SU-DHL-6 (cell line): Measurements from ENCODE around the gene BRAP.

ENCODE experiments used
- H2AFZ ChIP-seq: fragments of 200-600 bp; sonication (generic); 2 replicates; pipeline ENCODE4 v1.6.1; 2014; ENCODE audit warnings: low read depth, mild to moderate bottlenecking, moderate library complexity, mixed read lengths, antibody characterized with exemption, low read length; ENCODE audit not compliant: severe bottlenecking
- H3F3A ChIP-seq: fragments of 200-600 bp; shearing (Covaris generic); 2 replicates; pipeline ENCODE4 v1.6.0; 2016; ENCODE audit warnings: antibody characterized with exemption, mild to moderate bottlenecking; ENCODE audit not compliant: insufficient read depth
- H3K27ac ChIP-seq: fragments of 200-600 bp; sonication (generic); 2 replicates; pipeline ENCODE4 v1.5.1; 2016; ENCODE audit warnings: low read depth, mild to moderate bottlenecking, low read length, moderate library complexity, mixed read lengths
- H3K27me3 ChIP-seq: fragments of 200-600 bp; sonication (generic), shearing (Covaris generic); 2 replicates; pipeline ENCODE4 v1.6.0; 2014; ENCODE audit warnings: mild to moderate bottlenecking, low read length
- H3K36me3 ChIP-seq: fragments of 200-600 bp; sonication (generic); 2 replicates; pipeline ENCODE4 v1.6.1; 2014; ENCODE audit warnings: mild to moderate bottlenecking, low read length, mixed read lengths
- H3K4me2 ChIP-seq: fragments of 300-600, 200-600 bp; shearing (Covaris generic), sonication (generic); 2 replicates; pipeline ENCODE4 v1.6.0; 2014; ENCODE audit warnings: low read length, low read depth, mild to moderate bottlenecking; ENCODE audit not compliant: poor library complexity, severe bottlenecking
- H3K4me3 ChIP-seq: fragments of 200-600 bp; sonication (generic); 2 replicates; pipeline ENCODE4 v1.5.1; 2014; ENCODE audit warnings: antibody characterized with exemption, low read length, mild to moderate bottlenecking, mixed read lengths; ENCODE audit not compliant: insufficient read depth, poor library complexity, severe bottlenecking
- H3K79me2 ChIP-seq: fragments of 200-600 bp; sonication (generic); 2 replicates; pipeline ENCODE4 v1.6.1; 2014; ENCODE audit warnings: mild to moderate bottlenecking, low read length, moderate library complexity; ENCODE audit not compliant: insufficient read depth
- H3K9ac ChIP-seq: fragments of 200-600 bp; sonication (generic); 2 replicates; pipeline ENCODE4 v1.7.0; 2014; ENCODE audit warnings: mild to moderate bottlenecking, low read length
- H3K9me2 ChIP-seq: fragments of 200-600 bp; sonication (generic); replicated peaks from 2 replicates; pipeline ENCODE4 v1.6.1; 2014; ENCODE audit warnings: low read length; ENCODE audit not compliant: insufficient read depth
- H3K9me3 ChIP-seq: fragments of 200-600 bp; sonication (generic); 2 replicates; pipeline ENCODE4 v1.6.1; 2014; ENCODE audit warnings: low read length, mixed read lengths; ENCODE audit not compliant: insufficient read depth
- H4K20me1 ChIP-seq: fragments of 200-600 bp; sonication (generic); 2 replicates; pipeline ENCODE4 v1.6.1; 2014; ENCODE audit warnings: low read depth, mild to moderate bottlenecking, antibody characterized with exemption, low read length, moderate library complexity, mixed read lengths
- CTCF ChIP-seq: fragments of 200-600 bp; sonication (generic); IDR thresholded peaks from one replicate; pipeline ENCODE4 v1.5.1; 2017; ENCODE audit warnings: antibody characterized with exemption, mild to moderate bottlenecking, low read length, moderate library complexity; ENCODE audit not compliant: insufficient read depth, poor library complexity, severe bottlenecking
- EZH2phosphoT487 ChIP-seq: fragments of 200-600 bp; sonication (generic), shearing (Covaris generic); conservative IDR thresholded peaks from 2 replicates; pipeline ENCODE4 v1.6.1; 2018; ENCODE audit warnings: mild to moderate bottlenecking, antibody characterized with exemption, low read length, moderate library complexity, mixed read lengths

The BRAP gene

GRCh38 chr12:111691262-111691661 lies 5.5 kb upstream of the BRAP start:
- no peaks in the 10 kb centered on the region for H3K9me3 ChIP-seq

GRCh38 chr12:111687952-111688351 lies 2.2 kb upstream of the BRAP start:
- Histone ChIP-seq H3K79me2 (peaks cover 34% of the 10 kb centered on the region), H3K9ac (no peak overlapping the region), H3K36me3 (no peaks in the 10 kb centered on the region), H4K20me1 (no peaks in the 10 kb centered on the region), H3K4me2 (no peak overlapping the region), H3K9me3 (no peaks in the 10 kb centered on the region), H3K9me2 (no peaks in the 10 kb centered on the region), H3F3A (peaks cover 10% of the 10 kb centered on the region; the same call in 1 of the 2 replicates), H3K4me3 (no peak overlapping the region), H3K27me3 (no peaks in the 10 kb centered on the region), H2AFZ (no peak overlapping the region), H3K27ac (no peak overlapping the region)
- no peak for TF ChIP-seq CTCF
- TF ChIP-seq EZH2phosphoT487 = no peak

More at GRCh38 chr12:111691262-111691661, 5.5 kb upstream of the BRAP start:
- H3K9ac ChIP-seq = no peak overlapping the region
- H3K27ac ChIP-seq = no peak overlapping the region
- H3K4me3 ChIP-seq = no peak overlapping the region
- H3F3A ChIP-seq = peaks cover 10% of the 10 kb centered on the region; the same call in 1 of the 2 replicates
- H3K27me3 ChIP-seq = no peaks in the 10 kb centered on the region
- no peak overlapping the region for H2AFZ ChIP-seq
- no peak for TF ChIP-seq EZH2phosphoT487
- no peaks in the 10 kb centered on the region for H3K9me2 ChIP-seq
- H3K36me3 ChIP-seq = no peaks in the 10 kb centered on the region
- H3K4me2 ChIP-seq = no peak overlapping the region
- no peaks in the 10 kb centered on the region for H4K20me1 ChIP-seq
- peaks cover 6% of the 10 kb centered on the region for H3K79me2 ChIP-seq

- H3K27ac ChIP-seq = peak overlapping the region; percentile 80; the same call in 1 of the 2 replicates
Measured at GRCh38 chr12:111687255-111687654, 1.5 kb upstream of the BRAP start.

More at GRCh38 chr12:111687255-111687654, 1.5 kb upstream of the BRAP start:
- Histone ChIP-seq H3F3A (peaks cover 10% of the 10 kb centered on the region; the same call in 1 of the 2 replicates), H3K27me3 (no peaks in the 10 kb centered on the region), H3K9ac (peak overlapping the region; percentile 92; the same call in 1 of the 2 replicates), H2AFZ (no peak overlapping the region), H3K9me2 (no peaks in the 10 kb centered on the region), H3K9me3 (no peaks in the 10 kb centered on the region), H3K4me2 (peak overlapping the region; percentile 71), H4K20me1 (no peaks in the 10 kb centered on the region), H3K79me2 (peaks cover 34% of the 10 kb centered on the region), H3K36me3 (no peaks in the 10 kb centered on the region), H3K4me3 (peak overlapping the region; percentile 92)
- TF ChIP-seq CTCF = peak; percentile 62
- TF ChIP-seq EZH2phosphoT487 = no peak
